Measurements from ENCODE around the gene ELFN2.
A peak's percentile ranks its signal among the peaks of the same experiment; 100 is the strongest.

The ELFN2 gene

GRCh38 chr22:37369483-37369882 lies 57.8 kb downstream of the ELFN2 start (continued):
- TF ChIP-seq ZNF398 (tag by site-specific recombination; IDR thresholded peaks at IDR 0.05) (no peak), ZNF501 (tag by site-specific recombination; IDR thresholded peaks at IDR 0.05) (no peak)

GRCh38 chr22:37368058-37368457 lies 59.2 kb downstream of the ELFN2 start:
- CTCF ChIA-PET, result no interaction called here

GRCh38 chr22:37366601-37367000 lies 60.7 kb downstream of the ELFN2 start:
- H3K36me3 ChIP-seq (ENCODE audit: control insufficient read depth in 2 of 2, insufficient read depth in 1 of 2, low read length in 2 of 2), result no peaks in the 10 kb centered on the region
- TF ChIP-seq ZNF785 (tag by site-specific recombination; IDR thresholded peaks at IDR 0.05) (no peak), HOXD13 (CRISPR knock-in tag; IDR thresholded peaks at IDR 0.05; ENCODE audit: borderline replicate concordance) (no peak), ZBTB26 (tag by site-specific recombination; optimal IDR thresholded peaks at IDR 0.05) (no peak), ZNF280D (tag by site-specific recombination; IDR thresholded peaks at IDR 0.05) (no peak), ZNF394 (tag by site-specific recombination; IDR thresholded peaks at IDR 0.05; ENCODE audit: borderline replicate concordance) (no peak), TCF7L2 (IDR thresholded peaks at IDR 0.05; ENCODE audit: borderline replicate concordance, low read depth, low read length) (no peak), ZNF423 (tag by site-specific recombination; IDR thresholded peaks at IDR 0.05) (no peak), ZNF623 (tag by site-specific recombination; IDR thresholded peaks at IDR 0.05) (no peak), REPIN1 (tag by site-specific recombination; IDR thresholded peaks at IDR 0.05; ENCODE audit: low read depth) (no peak), HIC1 (tag by site-specific recombination; IDR thresholded peaks at IDR 0.05) (no peak)
- H3K4me3 ChIP-seq (ENCODE audit: low read depth, low read length), result no peak overlapping the region
- ChIA-PET CTCF (no interaction called here), POLR2A (no interaction called here)
- H3K27ac ChIP-seq (ENCODE audit: extremely low read depth, low read depth, low read length), result no peak overlapping the region
- H3K4me1 ChIP-seq (ENCODE audit: control insufficient read depth, insufficient read depth, low read length), result no peaks in the 10 kb centered on the region
- H3K9me3 ChIP-seq (ENCODE audit: control insufficient read depth, insufficient read depth, low read depth, low read length), result no peaks in the 10 kb centered on the region

More at GRCh38 chr22:37368058-37368457, 59.2 kb downstream of the ELFN2 start:
- Histone ChIP-seq H3K36me3 (ENCODE audit: control insufficient read depth in 2 of 2, insufficient read depth in 1 of 2, low read length in 2 of 2) (no peaks in the 10 kb centered on the region), H3K4me1 (ENCODE audit: control insufficient read depth, insufficient read depth, low read length) (no peaks in the 10 kb centered on the region), H3K4me3 (ENCODE audit: low read depth, low read length) (no peak overlapping the region), H3K27ac (ENCODE audit: extremely low read depth, low read depth, low read length) (no peak overlapping the region), H3K9me3 (ENCODE audit: control insufficient read depth, insufficient read depth, low read depth, low read length) (no peaks in the 10 kb centered on the region)
- TF ChIP-seq ZNF449 (tag by site-specific recombination; IDR thresholded peaks at IDR 0.05) (peak; percentile 89), ZIC2 (tag by site-specific recombination; IDR thresholded peaks at IDR 0.05) (no peak)
- POLR2A ChIA-PET, result no interaction called here
